Osteoblast (primary cell): ENCODE measurements around the gene DCBLD2. TPM values are rescaled to one million over a fixed set of nuclear protein-coding genes. Genes with fewer than 3 reads are reported as not detected.

Source experiments
- DNase-seq: peaks from one replicate; pipeline ENCODE4 v3.0.0; 2011; ENCODE audit warnings: low spot score, mixed read lengths; ENCODE audit not compliant: insufficient read length; ENCODE audit errors: missing footprints
- H2AFZ ChIP-seq: 2 replicates; pipeline ENCODE4 v1.6.0; 2011; ENCODE audit warnings: mild to moderate bottlenecking, low read length
- H3K27ac ChIP-seq: 2 replicates; pipeline ENCODE4 v1.5.1; 2011; ENCODE audit warnings: mild to moderate bottlenecking, low read depth, low read length, moderate library complexity
- H3K27me3 ChIP-seq: 2 replicates; pipeline ENCODE4 v1.6.0; 2012; ENCODE audit warnings: mild to moderate bottlenecking, control low read depth, inconsistent platforms, low read length, moderate library complexity; ENCODE audit not compliant: insufficient read depth
- H3K36me3 ChIP-seq: 2 replicates; pipeline ENCODE4 v1.5.1; 2011; ENCODE audit warnings: mild to moderate bottlenecking, low read length, control low read depth, moderate library complexity; ENCODE audit not compliant: insufficient read depth
- H3K4me1 ChIP-seq: 2 replicates; pipeline ENCODE4 v1.5.1; 2011; ENCODE audit warnings: mild to moderate bottlenecking, low read length, control low read depth, moderate library complexity; ENCODE audit not compliant: insufficient read depth
- H3K4me2 ChIP-seq: 2 replicates; pipeline ENCODE4 v1.6.0; 2011; ENCODE audit warnings: mild to moderate bottlenecking, low read length; ENCODE audit not compliant: insufficient read depth
- H3K4me3 ChIP-seq: fragments of 200-600 bp; sonication (generic); 3 replicates; pipeline ENCODE4 v1.5.1; 2012; ENCODE audit warnings: mild to moderate bottlenecking, low read length, inconsistent platforms; ENCODE audit not compliant: insufficient read depth
- H3K79me2 ChIP-seq: 2 replicates; pipeline ENCODE4 v1.6.0; 2012; ENCODE audit warnings: mild to moderate bottlenecking, low read length, control low read depth, inconsistent platforms; ENCODE audit not compliant: insufficient read depth
- H3K9me3 ChIP-seq: 2 replicates; pipeline ENCODE4 v1.5.1; 2011; ENCODE audit warnings: low read depth, low read length, control low read depth
- H4K20me1 ChIP-seq: 2 replicates; pipeline ENCODE4 v1.6.0; 2012; ENCODE audit warnings: mild to moderate bottlenecking, low read length, control low read depth; ENCODE audit not compliant: insufficient read depth
- total RNA-seq: library from RNA; depleted of rRNA; stranded (reverse); fragments of >200 nt; gene quantifications from 2 replicates; pipeline ENCODE4 v1.2.3, GENCODE V29; 2012
- TF ChIP-seq, protein P1 (sequence below): IDR thresholded peaks from 2 replicates; pipeline ENCODE4 v1.5.1; 2011; ENCODE audit warnings: mild to moderate bottlenecking, low read depth, low read length, moderate library complexity; ENCODE audit errors: extremely low read depth

DCBLD2 gene
- total RNA-seq, 1 donor = 187 TPM

- no peaks in the 10 kb centered on the region for H3K9me3 ChIP-seq
Observed at GRCh38 chr3:98784042-98784441, 117.5 kb downstream of the DCBLD2 start.

GRCh38 chr3:98782824-98783500 lies 118.5 kb downstream of the DCBLD2 start:
- H3K9me3 ChIP-seq = no peaks in the 10 kb centered on the region
- no peak for DNase-seq
- no peak overlapping the region for H3K4me3 ChIP-seq
- H4K20me1 ChIP-seq = no peaks in the 10 kb centered on the region
- H3K4me2 ChIP-seq = no peak overlapping the region
- H3K36me3 ChIP-seq = no peaks in the 10 kb centered on the region
- H2AFZ ChIP-seq = no peak overlapping the region
- no peaks in the 10 kb centered on the region for H3K79me2 ChIP-seq
- no peaks in the 10 kb centered on the region for H3K27me3 ChIP-seq
- no peak overlapping the region for H3K27ac ChIP-seq
- TF ChIP-seq, protein P1, sequence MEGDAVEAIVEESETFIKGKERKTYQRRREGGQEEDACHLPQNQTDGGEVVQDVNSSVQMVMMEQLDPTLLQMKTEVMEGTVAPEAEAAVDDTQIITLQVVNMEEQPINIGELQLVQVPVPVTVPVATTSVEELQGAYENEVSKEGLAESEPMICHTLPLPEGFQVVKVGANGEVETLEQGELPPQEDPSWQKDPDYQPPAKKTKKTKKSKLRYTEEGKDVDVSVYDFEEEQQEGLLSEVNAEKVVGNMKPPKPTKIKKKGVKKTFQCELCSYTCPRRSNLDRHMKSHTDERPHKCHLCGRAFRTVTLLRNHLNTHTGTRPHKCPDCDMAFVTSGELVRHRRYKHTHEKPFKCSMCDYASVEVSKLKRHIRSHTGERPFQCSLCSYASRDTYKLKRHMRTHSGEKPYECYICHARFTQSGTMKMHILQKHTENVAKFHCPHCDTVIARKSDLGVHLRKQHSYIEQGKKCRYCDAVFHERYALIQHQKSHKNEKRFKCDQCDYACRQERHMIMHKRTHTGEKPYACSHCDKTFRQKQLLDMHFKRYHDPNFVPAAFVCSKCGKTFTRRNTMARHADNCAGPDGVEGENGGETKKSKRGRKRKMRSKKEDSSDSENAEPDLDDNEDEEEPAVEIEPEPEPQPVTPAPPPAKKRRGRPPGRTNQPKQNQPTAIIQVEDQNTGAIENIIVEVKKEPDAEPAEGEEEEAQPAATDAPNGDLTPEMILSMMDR = no peak
- peaks cover 73% of the 10 kb centered on the region for H3K4me1 ChIP-seq

More at GRCh38 chr3:98784042-98784441, 117.5 kb downstream of the DCBLD2 start:
- H3K27me3 ChIP-seq = no peaks in the 10 kb centered on the region
- peak overlapping the region; percentile 40 for H3K4me2 ChIP-seq
- H3K4me1 ChIP-seq = peaks cover 62% of the 10 kb centered on the region
- no peaks in the 10 kb centered on the region for H3K36me3 ChIP-seq
- TF ChIP-seq, protein P1 = no peak
- no peak for DNase-seq
- no peaks in the 10 kb centered on the region for H4K20me1 ChIP-seq
- H3K27ac ChIP-seq = peak overlapping the region; percentile 65
- no peak overlapping the region for H3K4me3 ChIP-seq
- H2AFZ ChIP-seq = no peak overlapping the region
- no peaks in the 10 kb centered on the region for H3K79me2 ChIP-seq

DNA sequence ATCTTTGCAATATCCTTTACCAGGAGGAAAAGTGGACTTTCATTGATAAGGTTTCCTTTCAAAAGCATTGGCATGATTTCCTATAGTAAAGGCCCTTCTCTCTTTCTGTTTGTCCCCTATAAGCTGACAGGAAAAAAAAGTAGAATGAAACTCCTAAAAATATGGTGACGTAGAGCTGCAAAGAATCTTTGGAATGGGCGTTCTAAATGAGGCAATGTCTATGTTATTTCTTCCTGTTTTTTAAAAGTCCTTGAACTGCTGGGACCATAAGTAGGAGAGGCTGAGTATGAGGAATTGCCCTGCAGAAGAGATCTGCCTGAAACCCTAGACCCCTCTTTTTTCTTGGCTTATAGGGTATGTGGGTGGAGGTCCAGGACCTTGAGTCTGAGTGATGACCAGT lies 121.2 kb downstream of the DCBLD2 start:
- H3K4me1 ChIP-seq = peaks cover 66% of the 10 kb centered on the region

More for the DNA sequence above, 121.2 kb downstream of the DCBLD2 start:
- H2AFZ ChIP-seq = no peak overlapping the region
- H3K4me2 ChIP-seq = peak overlapping the region; percentile 61
- H3K36me3 ChIP-seq = no peaks in the 10 kb centered on the region
- peak overlapping the region; percentile 84 for H3K27ac ChIP-seq
- no peaks in the 10 kb centered on the region for H3K79me2 ChIP-seq
- DNase-seq = peak; percentile 4
- H3K27me3 ChIP-seq = no peaks in the 10 kb centered on the region
- no peak overlapping the region for H3K4me3 ChIP-seq
- no peaks in the 10 kb centered on the region for H4K20me1 ChIP-seq
- H3K9me3 ChIP-seq = no peaks in the 10 kb centered on the region
- TF ChIP-seq, protein P1 = no peak
